GM23338 (cell line): ENCODE data around the gene RFX7.

Source experiments
- CREB1 ChIP-seq: fragments of 250-450 bp; sonication (Bioruptor Pico); IDR thresholded peaks from 2 replicates; pipeline ENCODE4 v1.5.0; 2020; ENCODE audit warnings: low read depth, mild to moderate bottlenecking, moderate library complexity
- ETS1 ChIP-seq: IDR thresholded peaks from 2 replicates; pipeline ENCODE4 v1.6.1; 2016; ENCODE audit warnings: antibody characterized with exemption
- EZH2 ChIP-seq: fragments of 200-600 bp; sonication (generic); IDR thresholded peaks from one replicate; pipeline ENCODE4 v1.8.0; 2017; ENCODE audit warnings: antibody characterized with exemption, mild to moderate bottlenecking, low read depth; ENCODE audit not compliant: unreplicated experiment
- EZH2phosphoT487 ChIP-seq: fragments of 200-600 bp; sonication (generic); IDR thresholded peaks from one replicate; pipeline ENCODE4 v1.8.1; 2018; ENCODE audit warnings: antibody characterized with exemption; ENCODE audit not compliant: unreplicated experiment
- JUNB ChIP-seq: IDR thresholded peaks from one replicate; pipeline ENCODE4 v1.6.1; 2016; ENCODE audit warnings: antibody characterized with exemption; ENCODE audit not compliant: unreplicated experiment
- NANOG ChIP-seq: IDR thresholded peaks from 2 replicates; pipeline ENCODE4 v1.6.1; 2016; ENCODE audit warnings: antibody characterized with exemption, borderline replicate concordance
- POLR2AphosphoS5 ChIP-seq: IDR thresholded peaks from 2 replicates; pipeline ENCODE4 v1.6.1; 2016; ENCODE audit warnings: antibody characterized with exemption, low read depth
- STAT1 ChIP-seq: IDR thresholded peaks from one replicate; pipeline ENCODE4 v1.6.1; 2016; ENCODE audit warnings: antibody characterized with exemption; ENCODE audit not compliant: unreplicated experiment
- ZNF114 ChIP-seq: fragments of 250-450 bp; sonication (Bioruptor Pico); IDR thresholded peaks from 2 replicates; pipeline ENCODE4 v1.5.0; 2020; ENCODE audit warnings: mild to moderate bottlenecking, moderate library complexity
- ZNF331 ChIP-seq: fragments of 250-450 bp; sonication (Bioruptor Pico); IDR thresholded peaks from 2 replicates; pipeline ENCODE4 v1.5.0; 2020; ENCODE audit warnings: low read depth, mild to moderate bottlenecking, moderate library complexity
- TF ChIP-seq, protein P1 (sequence below), 2 experiments: fragments of 200-600 bp in 1 of 2; sonication (generic) in 1 of 2; conservative IDR thresholded peaks; 2 replicates each; pipeline versions ENCODE4 v1.5.1 to v1.6.1; 2016 to 2017; ENCODE audit warnings: antibody characterized with exemption in 2 of 2, low read depth in 2 of 2, mild to moderate bottlenecking in 2 of 2, moderate library complexity in 1 of 2
- TF ChIP-seq, protein P2 (sequence below): IDR thresholded peaks from one replicate; pipeline ENCODE4 v1.6.1; 2018; ENCODE audit warnings: antibody characterized with exemption; ENCODE audit not compliant: unreplicated experiment
- TF ChIP-seq, protein P3 (sequence below): fragments of 250-450 bp; sonication (Bioruptor Pico); IDR thresholded peaks from 2 replicates; pipeline ENCODE4 v1.5.0; 2020; ENCODE audit warnings: mild to moderate bottlenecking, moderate library complexity

DNA sequence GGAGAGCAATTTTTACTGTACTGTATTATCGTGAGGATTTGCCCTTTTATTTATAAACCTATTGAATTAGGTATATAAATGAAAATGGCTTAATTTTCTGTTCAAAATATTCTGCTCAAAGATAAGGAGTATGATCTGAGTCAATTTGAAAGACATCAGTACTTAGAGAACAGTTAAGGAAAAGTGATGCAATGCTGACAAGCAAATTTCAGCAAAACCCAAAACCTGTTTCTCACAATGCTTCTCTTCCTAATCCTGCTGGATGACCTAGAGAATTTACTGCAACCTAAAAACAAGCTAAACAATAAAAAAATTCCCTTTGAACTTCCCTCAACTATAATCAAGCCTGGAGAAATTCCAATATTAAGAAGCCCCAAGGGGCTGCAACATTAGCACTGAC is 82.7 kb downstream of the RFX7 start:
- TF ChIP-seq, protein P1, sequence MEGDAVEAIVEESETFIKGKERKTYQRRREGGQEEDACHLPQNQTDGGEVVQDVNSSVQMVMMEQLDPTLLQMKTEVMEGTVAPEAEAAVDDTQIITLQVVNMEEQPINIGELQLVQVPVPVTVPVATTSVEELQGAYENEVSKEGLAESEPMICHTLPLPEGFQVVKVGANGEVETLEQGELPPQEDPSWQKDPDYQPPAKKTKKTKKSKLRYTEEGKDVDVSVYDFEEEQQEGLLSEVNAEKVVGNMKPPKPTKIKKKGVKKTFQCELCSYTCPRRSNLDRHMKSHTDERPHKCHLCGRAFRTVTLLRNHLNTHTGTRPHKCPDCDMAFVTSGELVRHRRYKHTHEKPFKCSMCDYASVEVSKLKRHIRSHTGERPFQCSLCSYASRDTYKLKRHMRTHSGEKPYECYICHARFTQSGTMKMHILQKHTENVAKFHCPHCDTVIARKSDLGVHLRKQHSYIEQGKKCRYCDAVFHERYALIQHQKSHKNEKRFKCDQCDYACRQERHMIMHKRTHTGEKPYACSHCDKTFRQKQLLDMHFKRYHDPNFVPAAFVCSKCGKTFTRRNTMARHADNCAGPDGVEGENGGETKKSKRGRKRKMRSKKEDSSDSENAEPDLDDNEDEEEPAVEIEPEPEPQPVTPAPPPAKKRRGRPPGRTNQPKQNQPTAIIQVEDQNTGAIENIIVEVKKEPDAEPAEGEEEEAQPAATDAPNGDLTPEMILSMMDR (conservative IDR thresholded peaks at IDR 0.05; ENCODE audit: low read depth in 2 of 2): no peak
- no peak for TF ChIP-seq NANOG
- TF ChIP-seq POLR2AphosphoS5: no peak
- TF ChIP-seq EZH2: no peak
- TF ChIP-seq, protein P2, sequence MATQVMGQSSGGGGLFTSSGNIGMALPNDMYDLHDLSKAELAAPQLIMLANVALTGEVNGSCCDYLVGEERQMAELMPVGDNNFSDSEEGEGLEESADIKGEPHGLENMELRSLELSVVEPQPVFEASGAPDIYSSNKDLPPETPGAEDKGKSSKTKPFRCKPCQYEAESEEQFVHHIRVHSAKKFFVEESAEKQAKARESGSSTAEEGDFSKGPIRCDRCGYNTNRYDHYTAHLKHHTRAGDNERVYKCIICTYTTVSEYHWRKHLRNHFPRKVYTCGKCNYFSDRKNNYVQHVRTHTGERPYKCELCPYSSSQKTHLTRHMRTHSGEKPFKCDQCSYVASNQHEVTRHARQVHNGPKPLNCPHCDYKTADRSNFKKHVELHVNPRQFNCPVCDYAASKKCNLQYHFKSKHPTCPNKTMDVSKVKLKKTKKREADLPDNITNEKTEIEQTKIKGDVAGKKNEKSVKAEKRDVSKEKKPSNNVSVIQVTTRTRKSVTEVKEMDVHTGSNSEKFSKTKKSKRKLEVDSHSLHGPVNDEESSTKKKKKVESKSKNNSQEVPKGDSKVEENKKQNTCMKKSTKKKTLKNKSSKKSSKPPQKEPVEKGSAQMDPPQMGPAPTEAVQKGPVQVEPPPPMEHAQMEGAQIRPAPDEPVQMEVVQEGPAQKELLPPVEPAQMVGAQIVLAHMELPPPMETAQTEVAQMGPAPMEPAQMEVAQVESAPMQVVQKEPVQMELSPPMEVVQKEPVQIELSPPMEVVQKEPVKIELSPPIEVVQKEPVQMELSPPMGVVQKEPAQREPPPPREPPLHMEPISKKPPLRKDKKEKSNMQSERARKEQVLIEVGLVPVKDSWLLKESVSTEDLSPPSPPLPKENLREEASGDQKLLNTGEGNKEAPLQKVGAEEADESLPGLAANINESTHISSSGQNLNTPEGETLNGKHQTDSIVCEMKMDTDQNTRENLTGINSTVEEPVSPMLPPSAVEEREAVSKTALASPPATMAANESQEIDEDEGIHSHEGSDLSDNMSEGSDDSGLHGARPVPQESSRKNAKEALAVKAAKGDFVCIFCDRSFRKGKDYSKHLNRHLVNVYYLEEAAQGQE: no peak
- TF ChIP-seq EZH2phosphoT487: no peak
- no peak for TF ChIP-seq JUNB
- TF ChIP-seq, protein P3, sequence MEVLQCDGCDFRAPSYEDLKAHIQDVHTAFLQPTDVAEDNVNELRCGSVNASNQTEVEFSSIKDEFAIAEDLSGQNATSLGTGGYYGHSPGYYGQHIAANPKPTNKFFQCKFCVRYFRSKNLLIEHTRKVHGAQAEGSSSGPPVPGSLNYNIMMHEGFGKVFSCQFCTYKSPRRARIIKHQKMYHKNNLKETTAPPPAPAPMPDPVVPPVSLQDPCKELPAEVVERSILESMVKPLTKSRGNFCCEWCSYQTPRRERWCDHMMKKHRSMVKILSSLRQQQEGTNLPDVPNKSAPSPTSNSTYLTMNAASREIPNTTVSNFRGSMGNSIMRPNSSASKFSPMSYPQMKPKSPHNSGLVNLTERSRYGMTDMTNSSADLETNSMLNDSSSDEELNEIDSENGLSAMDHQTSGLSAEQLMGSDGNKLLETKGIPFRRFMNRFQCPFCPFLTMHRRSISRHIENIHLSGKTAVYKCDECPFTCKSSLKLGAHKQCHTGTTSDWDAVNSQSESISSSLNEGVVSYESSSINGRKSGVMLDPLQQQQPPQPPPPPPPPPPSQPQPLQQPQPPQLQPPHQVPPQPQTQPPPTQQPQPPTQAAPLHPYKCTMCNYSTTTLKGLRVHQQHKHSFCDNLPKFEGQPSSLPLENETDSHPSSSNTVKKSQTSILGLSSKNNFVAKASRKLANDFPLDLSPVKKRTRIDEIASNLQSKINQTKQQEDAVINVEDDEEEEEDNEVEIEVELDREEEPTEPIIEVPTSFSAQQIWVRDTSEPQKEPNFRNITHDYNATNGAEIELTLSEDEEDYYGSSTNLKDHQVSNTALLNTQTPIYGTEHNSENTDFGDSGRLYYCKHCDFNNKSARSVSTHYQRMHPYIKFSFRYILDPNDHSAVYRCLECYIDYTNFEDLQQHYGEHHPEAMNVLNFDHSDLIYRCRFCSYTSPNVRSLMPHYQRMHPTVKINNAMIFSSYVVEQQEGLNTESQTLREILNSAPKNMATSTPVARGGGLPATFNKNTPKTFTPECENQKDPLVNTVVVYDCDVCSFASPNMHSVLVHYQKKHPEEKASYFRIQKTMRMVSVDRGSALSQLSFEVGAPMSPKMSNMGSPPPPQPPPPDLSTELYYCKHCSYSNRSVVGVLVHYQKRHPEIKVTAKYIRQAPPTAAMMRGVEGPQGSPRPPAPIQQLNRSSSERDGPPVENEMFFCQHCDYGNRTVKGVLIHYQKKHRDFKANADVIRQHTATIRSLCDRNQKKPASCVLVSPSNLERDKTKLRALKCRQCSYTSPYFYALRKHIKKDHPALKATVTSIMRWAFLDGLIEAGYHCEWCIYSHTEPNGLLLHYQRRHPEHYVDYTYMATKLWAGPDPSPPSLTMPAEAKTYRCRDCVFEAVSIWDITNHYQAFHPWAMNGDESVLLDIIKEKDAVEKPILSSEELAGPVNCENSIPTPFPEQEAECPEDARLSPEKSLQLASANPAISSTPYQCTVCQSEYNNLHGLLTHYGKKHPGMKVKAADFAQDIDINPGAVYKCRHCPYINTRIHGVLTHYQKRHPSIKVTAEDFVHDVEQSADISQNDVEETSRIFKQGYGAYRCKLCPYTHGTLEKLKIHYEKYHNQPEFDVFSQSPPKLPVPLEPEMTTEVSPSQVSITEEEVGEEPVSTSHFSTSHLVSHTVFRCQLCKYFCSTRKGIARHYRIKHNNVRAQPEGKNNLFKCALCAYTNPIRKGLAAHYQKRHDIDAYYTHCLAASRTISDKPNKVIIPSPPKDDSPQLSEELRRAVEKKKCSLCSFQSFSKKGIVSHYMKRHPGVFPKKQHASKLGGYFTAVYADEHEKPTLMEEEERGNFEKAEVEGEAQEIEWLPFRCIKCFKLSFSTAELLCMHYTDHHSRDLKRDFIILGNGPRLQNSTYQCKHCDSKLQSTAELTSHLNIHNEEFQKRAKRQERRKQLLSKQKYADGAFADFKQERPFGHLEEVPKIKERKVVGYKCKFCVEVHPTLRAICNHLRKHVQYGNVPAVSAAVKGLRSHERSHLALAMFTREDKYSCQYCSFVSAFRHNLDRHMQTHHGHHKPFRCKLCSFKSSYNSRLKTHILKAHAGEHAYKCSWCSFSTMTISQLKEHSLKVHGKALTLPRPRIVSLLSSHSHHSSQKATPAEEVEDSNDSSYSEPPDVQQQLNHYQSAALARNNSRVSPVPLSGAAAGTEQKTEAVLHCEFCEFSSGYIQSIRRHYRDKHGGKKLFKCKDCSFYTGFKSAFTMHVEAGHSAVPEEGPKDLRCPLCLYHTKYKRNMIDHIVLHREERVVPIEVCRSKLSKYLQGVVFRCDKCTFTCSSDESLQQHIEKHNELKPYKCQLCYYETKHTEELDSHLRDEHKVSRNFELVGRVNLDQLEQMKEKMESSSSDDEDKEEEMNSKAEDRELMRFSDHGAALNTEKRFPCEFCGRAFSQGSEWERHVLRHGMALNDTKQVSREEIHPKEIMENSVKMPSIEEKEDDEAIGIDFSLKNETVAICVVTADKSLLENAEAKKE (CRISPR knock-in tag): no peak
- TF ChIP-seq CREB1: no peak
- no peak for TF ChIP-seq ETS1
- TF ChIP-seq ZNF114 (CRISPR knock-in tag): no peak
- TF ChIP-seq ZNF331 (CRISPR knock-in tag): no peak
- TF ChIP-seq STAT1: no peak
